WI38 (cell line): ENCODE data around the gene FGF6.

Experiments
- H3K4me3 ChIP-seq: 2 replicates; pipeline ENCODE4 v1.5.1; 2011; ENCODE audit warnings: low read depth, mild to moderate bottlenecking, control low read depth, low read length
- CTCF ChIP-seq: IDR thresholded peaks from 2 replicates; pipeline ENCODE4 v1.5.1; 2012; ENCODE audit warnings: low read depth, mild to moderate bottlenecking, control low read depth, low read length

The FGF6 gene

GRCh38 chr12:4454315-4454860 lies 8.8 kb upstream of the FGF6 start:
- no peak for TF ChIP-seq CTCF
- H3K4me3 ChIP-seq = no peak overlapping the region

GRCh38 chr12:4451694-4452093 lies 6.1 kb upstream of the FGF6 start:
- H3K4me3 ChIP-seq = no peak overlapping the region
- TF ChIP-seq CTCF = no peak

- no peak overlapping the region for H3K4me3 ChIP-seq
- TF ChIP-seq CTCF = no peak
Measured at GRCh38 chr12:4450551-4451112, 5.0 kb upstream of the FGF6 start.

GRCh38 chr12:4449851-4450221 lies 4.2 kb upstream of the FGF6 start:
- H3K4me3 ChIP-seq = no peak overlapping the region
- TF ChIP-seq CTCF = no peak

GRCh38 chr12:4448943-4449850 lies 3.6 kb upstream of the FGF6 start:
- no peak overlapping the region for H3K4me3 ChIP-seq
- TF ChIP-seq CTCF = no peak

GRCh38 chr12:4448371-4448940 lies 2.8 kb upstream of the FGF6 start:
- H3K4me3 ChIP-seq = no peak overlapping the region
- TF ChIP-seq CTCF = no peak

GRCh38 chr12:4447151-4447550 lies 1.5 kb upstream of the FGF6 start:
- H3K4me3 ChIP-seq = no peak overlapping the region
- TF ChIP-seq CTCF = no peak
